HG03378 (cell line): ENCODE measurements around the gene CRIP2.

Experiments
- ATAC-seq: cut with Tn5 transposase; IDR thresholded peaks from one replicate; pipeline ENCODE4 v1.9.1; 2021; ENCODE audit warnings: mild to moderate bottlenecking, moderate library complexity; ENCODE audit not compliant: unreplicated experiment

The CRIP2 gene

GRCh38 chr14:105526776-105527380 lies 52.3 kb downstream of the CRIP2 start:
- no peak for ATAC-seq

GRCh38 chr14:105527381-105527825 lies 52.8 kb downstream of the CRIP2 start:
- ATAC-seq, result no peak

- no peak for ATAC-seq
Measured at GRCh38 chr14:105527826-105528585, 53.4 kb downstream of the CRIP2 start.

- no peak for ATAC-seq
Measured at GRCh38 chr14:105528586-105529318, 54.1 kb downstream of the CRIP2 start.

- ATAC-seq, result no peak
Measured at GRCh38 chr14:105529319-105529568, 54.6 kb downstream of the CRIP2 start.
